Measurements from ENCODE around the gene KLK12. TPM values are rescaled to one million over a fixed set of nuclear protein-coding genes. Genes with fewer than 3 reads are reported as not detected.

KLK12 gene
- total RNA-seq, 6 experiments from 2014 or later: not detected

GRCh38 chr19:51002089-51002532 lies 32.7 kb downstream of the KLK12 start:
- Histone ChIP-seq H3K27me3 (no peaks in the 10 kb centered on the region), H3K27ac (no peak overlapping the region), H3K9me3 (no peaks in the 10 kb centered on the region), H3K4me3 (no peak overlapping the region), H3K4me1 (no peaks in the 10 kb centered on the region), H3K36me3 (no peaks in the 10 kb centered on the region)
- ATAC-seq: no peak
- no peak for DNase-seq
- 26% methylated on average over 9 of the region's 12 CpGs for WGBS (ENCODE audit: insufficient coverage, low coverage, low lambda C conversion rate, missing lambda C conversion rate)
- intact Hi-C loops (cut with DNase I): no loop called here
- TF ChIP-seq CTCF (IDR thresholded peaks at IDR 0.05) (no peak), POLR2A (IDR thresholded peaks at IDR 0.05) (no peak)

DNA sequence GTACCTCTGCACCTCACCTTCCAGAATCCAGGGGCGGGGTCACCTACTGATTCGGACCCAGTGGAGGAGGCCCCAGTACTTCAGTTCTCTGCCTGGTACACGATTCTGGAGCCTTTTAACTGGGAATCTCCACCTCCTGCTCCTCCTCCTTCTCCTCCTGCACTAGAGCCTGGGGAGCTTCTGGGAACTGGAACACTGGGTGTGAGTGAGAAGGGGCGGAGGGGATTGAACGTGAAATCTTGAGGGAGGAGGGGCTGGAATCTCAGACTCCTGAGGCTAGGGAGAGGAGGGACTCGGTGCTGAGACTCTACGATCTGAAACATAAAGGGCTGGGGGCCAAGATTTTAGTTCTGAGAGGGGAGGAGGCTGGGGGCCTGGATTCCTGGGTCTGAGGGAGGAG lies 33.3 kb downstream of the KLK12 start, which contains the start of gene KLK8:
Gene KLK8 (minus strand): TSS at position 90 of the 400 bp plus-strand sequence. CDS start 437 bp downstream, outside the sequence.
- TF ChIP-seq POLR2A (IDR thresholded peaks at IDR 0.05): no peak
- no peak for TF ChIP-seq CTCF (IDR thresholded peaks at IDR 0.05)
- ATAC-seq (no peak), DNase-seq (no peak)
- WGBS (ENCODE audit: insufficient coverage, low coverage, low lambda C conversion rate, missing lambda C conversion rate): 22% methylated on average over 6 of the region's 7 CpGs
- H3K36me3 ChIP-seq: no peaks in the 10 kb centered on the region
- intact Hi-C loops (cut with DNase I): no loop called here
- no peaks in the 10 kb centered on the region for H3K9me3 ChIP-seq
- no peak within 1 kb of the TSS for H3K27ac ChIP-seq
- H3K4me1 ChIP-seq: no peaks in the 10 kb centered on the region
- H3K27me3 ChIP-seq: no peaks in the 10 kb centered on the region
- no peak within 1 kb of the TSS for H3K4me3 ChIP-seq

- ATAC-seq: no peak
These were observed 33.8 kb downstream of the KLK12 start for GRCh38 chr19:51000981-51001380.

GRCh38 chr19:51000426-51000825 lies 34.4 kb downstream of the KLK12 start:
- H3K4me3 ChIP-seq: no peak overlapping the region
- ATAC-seq: no peak
- H3K4me1 ChIP-seq: no peaks in the 10 kb centered on the region
- intact Hi-C loops (cut with DNase I): no loop called here
- no peak for DNase-seq
- WGBS (ENCODE audit: insufficient coverage, low coverage, low lambda C conversion rate, missing lambda C conversion rate): 40% methylated on average over 2 of the region's 10 CpGs
- H3K36me3 ChIP-seq: no peaks in the 10 kb centered on the region
- H3K27me3 ChIP-seq: no peaks in the 10 kb centered on the region
- TF ChIP-seq POLR2A (IDR thresholded peaks at IDR 0.05) (no peak), CTCF (IDR thresholded peaks at IDR 0.05) (no peak)
- H3K27ac ChIP-seq: no peak overlapping the region
- no peaks in the 10 kb centered on the region for H3K9me3 ChIP-seq

More at GRCh38 chr19:51000981-51001380, 33.8 kb downstream of the KLK12 start:
- H3K27ac ChIP-seq: no peak overlapping the region
- no peaks in the 10 kb centered on the region for H3K9me3 ChIP-seq
- H3K4me3 ChIP-seq: no peak overlapping the region
- DNase-seq: no peak
- no peaks in the 10 kb centered on the region for H3K4me1 ChIP-seq
- H3K36me3 ChIP-seq: no peaks in the 10 kb centered on the region
- no peak for TF ChIP-seq POLR2A (IDR thresholded peaks at IDR 0.05)
- TF ChIP-seq CTCF (IDR thresholded peaks at IDR 0.05): no peak
- intact Hi-C loops (cut with DNase I): no loop called here
- no peaks in the 10 kb centered on the region for H3K27me3 ChIP-seq
- 26% methylated on average over 15 of the region's 16 CpGs for WGBS (ENCODE audit: insufficient coverage, low coverage, low lambda C conversion rate, missing lambda C conversion rate)

- Histone ChIP-seq H3K36me3 (no peaks in the 10 kb centered on the region), H3K27me3 (no peaks in the 10 kb centered on the region), H3K9me3 (no peaks in the 10 kb centered on the region), H3K4me1 (no peaks in the 10 kb centered on the region), H3K4me3 (no peak overlapping the region), H3K27ac (no peak overlapping the region)
- DNase-seq (no peak), ATAC-seq (no peak)
- TF ChIP-seq CTCF (IDR thresholded peaks at IDR 0.05): no peak
- TF ChIP-seq POLR2A (IDR thresholded peaks at IDR 0.05): no peak
- intact Hi-C loops (cut with DNase I): no loop called here
- 54% methylated on average over 4 of the region's 4 CpGs for WGBS (ENCODE audit: insufficient coverage, low coverage, low lambda C conversion rate, missing lambda C conversion rate)
These were observed 36.1 kb downstream of the KLK12 start for GRCh38 chr19:50998686-50999085.

Measured in right lobe of liver (tissue), 6 donors.